ENCODE measurements around the gene GPC6.

GRCh38 chr13:93876236-93876635 is 649.6 kb downstream of the GPC6 start:
- no peak for TF ChIP-seq POLR2A (IDR thresholded peaks at IDR 0.05; ENCODE audit: low read depth, low read length)
- TF ChIP-seq TAF1 (IDR thresholded peaks at IDR 0.05; ENCODE audit: borderline replicate concordance, low read depth, low read length): no peak
- TF ChIP-seq POLR2AphosphoS5 (IDR thresholded peaks at IDR 0.05; ENCODE audit: low read depth, low read length): no peak
